AG10803 (cell line): ENCODE results near the gene TFE3.

Experiments
- DNase-seq: peaks from one replicate; pipeline ENCODE4 v3.0.0; 2010; ENCODE audit warnings: low read depth
- H3K4me3 ChIP-seq: 2 replicates; pipeline ENCODE4 v1.5.1; 2011; ENCODE audit warnings: mild to moderate bottlenecking, low read length, control low read depth
- TF ChIP-seq, protein P1 (sequence below): conservative IDR thresholded peaks from 2 replicates; pipeline ENCODE4 v1.5.1; 2011; ENCODE audit warnings: mild to moderate bottlenecking, low read length, control low read depth, inconsistent platforms

TFE3 gene

DNA sequence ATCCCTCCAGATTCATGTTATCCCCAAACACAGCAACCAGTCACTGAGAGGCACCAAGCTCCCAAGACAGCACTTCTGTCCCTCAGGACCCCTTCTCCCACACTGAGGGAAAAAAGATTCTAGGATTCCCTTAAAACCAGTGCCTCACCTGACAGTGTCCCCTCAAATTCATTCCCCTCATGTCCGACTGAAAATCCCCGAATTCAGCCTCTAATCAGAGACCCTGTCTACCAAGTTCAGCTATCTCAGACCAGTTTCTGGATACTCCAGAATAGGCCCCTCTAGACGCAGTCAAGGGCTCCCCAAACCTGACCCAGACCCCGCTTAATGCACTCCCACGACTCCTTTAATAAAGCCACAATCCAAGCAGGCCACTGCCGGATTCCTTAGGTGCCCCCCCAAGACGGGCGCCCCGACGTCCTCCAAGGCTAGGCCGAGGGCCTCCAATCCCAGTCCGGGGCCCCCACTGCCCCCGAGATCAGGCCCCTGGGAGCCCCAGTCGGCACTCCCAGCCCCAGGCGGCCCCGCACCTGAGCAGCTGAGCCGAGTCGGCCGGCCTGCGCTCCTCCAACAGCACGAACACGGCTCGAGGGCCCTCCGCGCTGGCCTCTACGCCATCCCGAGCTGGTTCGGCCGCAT lies 457 bp downstream of the TFE3 start:
- peak; percentile 17 for DNase-seq

DNA sequence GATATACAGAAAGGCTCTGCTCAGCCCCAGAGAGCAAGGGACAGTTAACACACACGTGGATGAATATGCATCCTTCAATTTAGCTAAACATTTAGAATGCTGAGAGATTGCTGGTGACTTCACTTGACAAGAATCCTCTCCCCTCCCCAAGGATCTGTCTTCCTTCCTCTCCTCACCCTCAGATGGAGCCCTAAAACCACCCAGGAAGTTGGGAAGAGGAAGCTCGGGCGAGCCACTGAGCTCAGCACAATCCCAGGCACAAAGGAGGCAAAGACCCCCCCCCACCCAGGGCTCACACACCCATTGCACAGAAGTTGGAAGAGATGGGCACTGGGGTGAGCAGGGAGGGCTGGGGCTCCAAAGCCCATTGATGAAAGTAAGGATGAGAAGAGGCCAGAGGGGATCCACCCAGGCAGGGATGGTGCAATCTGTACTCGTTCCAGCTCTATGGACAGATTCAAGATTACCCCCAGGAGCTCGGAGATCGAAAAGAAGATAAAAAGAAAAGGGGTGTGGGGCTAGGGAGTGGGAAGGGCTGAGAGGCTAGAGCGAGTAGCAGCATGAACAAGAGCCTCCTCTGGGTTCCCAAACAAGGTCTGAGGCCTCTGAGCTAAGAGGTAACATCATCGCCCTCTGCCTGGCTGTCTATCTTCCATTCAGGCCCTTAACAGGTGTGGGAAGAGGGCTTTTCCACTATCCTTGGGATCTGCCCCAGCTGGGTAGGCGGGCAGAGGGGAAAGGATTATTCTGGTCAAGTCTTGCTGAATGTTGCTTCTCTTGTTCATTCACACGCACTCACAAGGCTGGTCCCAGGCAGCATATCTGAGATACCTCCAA lies 1.2 kb downstream of the TFE3 start:
- TF ChIP-seq, protein P1, sequence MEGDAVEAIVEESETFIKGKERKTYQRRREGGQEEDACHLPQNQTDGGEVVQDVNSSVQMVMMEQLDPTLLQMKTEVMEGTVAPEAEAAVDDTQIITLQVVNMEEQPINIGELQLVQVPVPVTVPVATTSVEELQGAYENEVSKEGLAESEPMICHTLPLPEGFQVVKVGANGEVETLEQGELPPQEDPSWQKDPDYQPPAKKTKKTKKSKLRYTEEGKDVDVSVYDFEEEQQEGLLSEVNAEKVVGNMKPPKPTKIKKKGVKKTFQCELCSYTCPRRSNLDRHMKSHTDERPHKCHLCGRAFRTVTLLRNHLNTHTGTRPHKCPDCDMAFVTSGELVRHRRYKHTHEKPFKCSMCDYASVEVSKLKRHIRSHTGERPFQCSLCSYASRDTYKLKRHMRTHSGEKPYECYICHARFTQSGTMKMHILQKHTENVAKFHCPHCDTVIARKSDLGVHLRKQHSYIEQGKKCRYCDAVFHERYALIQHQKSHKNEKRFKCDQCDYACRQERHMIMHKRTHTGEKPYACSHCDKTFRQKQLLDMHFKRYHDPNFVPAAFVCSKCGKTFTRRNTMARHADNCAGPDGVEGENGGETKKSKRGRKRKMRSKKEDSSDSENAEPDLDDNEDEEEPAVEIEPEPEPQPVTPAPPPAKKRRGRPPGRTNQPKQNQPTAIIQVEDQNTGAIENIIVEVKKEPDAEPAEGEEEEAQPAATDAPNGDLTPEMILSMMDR, result no peak
- peak overlapping the region; percentile 82 for H3K4me3 ChIP-seq
- DNase-seq, result peak; percentile 70

More for the DNA sequence above, 457 bp downstream of the TFE3 start:
- H3K4me3 ChIP-seq, result peak overlapping the region; percentile 82
- TF ChIP-seq, protein P1, result no peak

DNA sequence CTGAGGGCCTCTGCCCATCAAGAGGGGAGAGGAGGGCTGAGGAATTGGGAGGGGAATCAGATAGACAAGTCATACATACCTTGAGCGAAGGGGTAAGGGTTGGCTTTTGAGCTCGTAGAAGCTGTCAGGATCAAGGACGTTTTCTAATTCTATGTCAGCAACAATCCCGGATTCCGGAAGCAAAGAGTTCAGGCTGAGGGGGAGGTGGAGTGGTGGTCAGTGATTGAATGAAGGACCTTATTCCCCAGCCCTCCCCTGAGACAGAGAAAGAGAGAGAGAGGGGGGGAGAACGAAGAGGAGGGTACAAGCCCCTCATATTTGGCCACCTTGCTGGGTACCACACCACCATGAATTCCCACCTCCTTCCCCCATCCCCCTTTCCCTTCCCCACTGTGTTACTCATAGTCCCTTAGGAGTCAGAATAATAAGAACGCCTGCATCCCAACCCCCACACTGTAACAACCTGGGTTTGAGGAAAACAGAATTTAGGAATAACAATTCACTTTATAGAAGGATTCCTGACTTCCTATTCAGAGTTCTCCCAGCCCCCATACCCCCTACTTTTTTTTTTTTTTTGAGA lies 2.7 kb downstream of the TFE3 start:
- DNase-seq, result peak; percentile 28
- peak overlapping the region; percentile 82 for H3K4me3 ChIP-seq
- TF ChIP-seq, protein P1, result no peak

DNA sequence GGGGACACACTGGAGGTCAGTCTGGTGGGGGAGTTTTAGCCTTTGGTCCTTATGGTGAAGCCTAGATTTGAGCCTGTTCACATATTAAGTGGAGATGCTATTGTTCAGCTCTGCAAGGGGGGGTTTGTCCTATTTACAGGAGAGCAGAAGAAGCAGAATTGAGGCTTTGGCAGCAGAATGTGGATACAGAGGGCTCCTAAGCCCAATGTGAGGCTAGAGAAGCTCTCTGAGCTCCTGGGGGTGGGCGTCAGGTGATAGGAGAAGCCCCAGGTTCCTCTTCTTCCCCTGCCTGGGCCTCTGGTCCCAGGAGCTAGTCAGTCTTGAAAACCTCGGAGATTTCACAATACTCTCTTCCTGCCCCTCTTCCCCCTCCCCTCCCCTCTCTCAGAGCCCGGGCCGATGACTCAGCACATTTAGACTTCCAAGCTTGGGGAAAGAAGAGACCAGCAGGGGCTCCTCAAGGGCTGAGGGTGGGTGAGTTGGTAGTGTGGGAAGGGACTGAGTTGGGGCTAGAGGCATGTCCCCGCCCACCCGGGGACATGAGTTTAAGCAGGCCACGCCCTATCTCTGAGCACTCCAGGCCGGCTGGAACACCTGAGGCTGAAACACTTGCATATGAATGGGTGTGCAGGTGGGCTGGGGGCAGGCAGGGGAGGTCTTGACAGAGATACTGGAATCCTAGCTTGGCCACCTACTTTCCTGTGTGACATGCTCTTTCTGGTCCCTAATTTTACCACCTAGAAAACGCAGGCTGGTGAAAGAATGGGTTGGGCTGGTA lies 3.4 kb downstream of the TFE3 start:
- peak; percentile 92 for DNase-seq
- H3K4me3 ChIP-seq, result peak overlapping the region; percentile 82
- TF ChIP-seq, protein P1, result peak; percentile 33

DNA sequence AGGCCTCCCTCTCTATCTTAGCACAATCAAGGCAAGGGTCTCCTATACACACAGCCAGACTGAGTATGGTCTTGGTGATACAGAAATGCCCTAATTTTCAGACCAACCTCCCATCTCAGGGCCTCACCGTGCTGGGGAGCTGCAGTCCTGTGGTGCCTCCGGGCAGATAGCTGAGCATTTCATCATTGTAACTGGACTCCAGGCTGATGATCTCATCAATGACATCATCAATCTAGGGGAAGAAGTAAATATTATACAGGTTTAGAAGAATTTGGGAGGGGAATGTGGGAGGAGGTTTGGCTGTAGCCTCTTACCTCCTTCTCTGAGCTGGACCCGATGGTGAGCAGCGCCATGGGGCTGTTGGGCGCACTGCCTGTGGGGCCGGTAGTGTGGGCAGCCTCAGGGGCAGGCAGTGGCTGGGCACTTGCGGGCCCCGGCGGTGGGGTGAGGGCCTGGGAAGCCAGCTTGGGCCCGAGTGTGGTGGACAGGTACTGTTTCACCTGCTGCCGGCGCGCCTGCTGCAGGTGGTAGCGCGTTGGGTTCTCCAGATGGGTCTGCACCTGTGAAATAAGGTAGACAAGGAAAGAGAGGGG lies 5.2 kb downstream of the TFE3 start:
- no peak overlapping the region for H3K4me3 ChIP-seq
- TF ChIP-seq, protein P1, result no peak
- DNase-seq, result peak; percentile 34

DNA sequence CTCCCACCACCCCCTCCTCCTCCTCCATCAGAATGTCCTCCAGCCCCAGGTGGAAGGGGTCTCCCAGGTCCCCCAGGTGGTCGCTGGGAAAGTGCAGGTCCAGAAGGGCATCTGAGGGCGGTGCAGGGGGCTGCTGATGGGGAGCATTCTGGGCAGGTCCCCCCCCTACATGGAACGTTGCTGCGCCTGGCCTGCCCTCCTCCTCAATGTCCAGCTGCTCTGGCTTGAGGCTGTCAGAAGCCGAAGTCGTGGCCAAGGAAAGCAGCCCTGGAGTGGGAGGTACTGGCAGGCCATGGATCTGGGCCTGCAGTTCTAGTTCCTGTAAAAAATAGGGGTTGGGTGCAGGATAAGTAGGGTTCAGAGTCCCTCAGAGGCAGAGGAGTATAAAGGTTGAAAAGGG lies 12.9 kb downstream of the TFE3 start:
- TF ChIP-seq, protein P1, result no peak
- DNase-seq, result no peak
- H3K4me3 ChIP-seq, result no peak overlapping the region
